CD4-positive, alpha-beta T cell treated with Interleukin-4 for 1 hour (primary cell): ENCODE results near the gene DDX27.
A peak's percentile ranks its signal among the peaks of the same experiment; 100 is the strongest.
"Not testable (repeated sequence)": the region's sequence is repeated elsewhere in the genome, so short reads cannot be mapped to it uniquely, and the experiment has no call there.

Experiments used
- DNase-seq, 2 donors: peaks; one replicate each; pipeline ENCODE4 v3.0.0-alpha.2; 2020 to 2022

Gene DDX27

DNA sequence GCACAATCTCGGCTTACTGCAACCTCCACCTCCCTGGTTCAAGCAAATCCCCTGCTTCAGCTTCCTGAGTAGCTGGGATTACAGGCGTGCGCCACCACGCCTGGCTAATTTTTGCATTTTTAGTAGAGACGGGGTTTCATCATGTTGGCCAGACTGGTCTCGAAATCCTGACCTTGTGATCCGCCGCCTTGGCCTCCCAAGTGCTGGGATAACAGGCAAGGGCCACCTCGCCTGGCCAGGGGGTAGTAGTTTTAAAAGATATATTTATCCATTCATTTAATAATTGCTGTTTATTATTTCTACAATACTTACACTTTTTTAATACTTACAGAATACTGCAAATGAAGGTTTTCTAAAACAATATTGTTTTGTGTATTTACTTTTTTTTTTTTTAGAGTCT lies 15.5 kb upstream of the DDX27 start:
- no peak for DNase-seq

DNA sequence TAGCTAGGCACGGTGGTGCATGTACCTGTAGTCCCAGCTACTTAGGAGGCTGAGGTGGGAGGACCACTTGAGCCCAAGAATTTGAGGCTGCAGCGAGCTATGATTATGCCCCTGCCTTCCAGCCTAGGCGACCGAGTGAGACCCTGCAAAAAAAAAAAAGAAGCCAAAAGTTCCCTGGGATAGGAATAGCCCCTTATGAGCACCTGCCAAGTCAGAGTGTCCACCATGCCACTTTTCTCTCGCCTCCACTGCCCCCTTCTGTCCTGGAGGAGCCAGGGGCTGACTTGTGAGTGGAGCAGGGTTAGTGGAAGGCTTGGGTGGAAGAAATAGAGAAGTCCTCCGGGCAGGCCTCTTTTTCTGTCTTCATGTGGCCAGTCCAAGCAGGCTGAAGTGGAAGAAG lies 12.1 kb upstream of the DDX27 start:
- DNase-seq = no peak

DNA sequence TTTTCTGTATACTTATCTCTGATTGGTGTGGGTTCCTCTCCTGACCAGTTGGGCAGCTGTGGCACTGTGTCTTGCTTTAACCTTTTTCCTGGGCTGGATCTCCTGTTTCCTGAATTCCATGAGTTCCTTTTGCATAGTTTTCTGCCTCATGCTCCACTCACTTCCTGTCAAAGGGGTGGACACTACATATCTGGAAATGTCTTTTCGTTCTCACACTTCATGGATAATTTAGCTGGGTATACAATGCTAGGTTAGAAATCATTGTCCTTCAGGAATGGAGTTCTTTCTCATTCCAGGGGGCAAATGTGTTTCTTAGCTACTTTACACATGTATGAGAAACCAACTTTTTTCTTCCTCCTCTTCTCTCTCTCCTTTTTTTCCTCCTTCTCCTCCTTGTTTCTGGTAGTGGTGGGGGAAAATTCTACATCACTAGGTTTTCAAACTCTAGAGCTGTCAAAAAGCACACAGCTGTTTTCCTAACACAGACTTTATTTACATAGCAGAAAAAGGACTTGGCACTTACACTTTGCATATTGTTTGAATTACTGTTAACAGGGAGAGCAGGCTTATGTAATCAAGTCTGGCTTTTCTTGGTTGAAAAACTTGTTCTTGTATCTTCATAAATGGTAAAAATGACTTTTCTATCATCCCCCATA lies 9.0 kb upstream of the DDX27 start:
- DNase-seq = no peak

DNA sequence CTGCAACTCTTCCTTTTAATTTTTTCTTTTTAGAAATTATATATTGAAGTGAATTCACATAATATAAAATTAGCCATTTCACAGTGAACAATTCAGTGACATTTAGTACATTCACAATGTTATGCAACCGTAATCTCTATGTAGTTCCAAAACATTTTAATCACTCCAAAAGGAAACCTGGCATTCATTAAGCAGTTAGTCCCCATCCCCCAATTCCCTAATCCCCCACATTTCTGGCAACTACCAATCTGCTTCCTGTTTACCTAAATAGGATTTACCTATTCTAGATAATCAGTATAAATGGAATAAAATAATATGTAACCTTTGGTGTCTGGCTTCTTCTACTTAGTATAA lies 8.5 kb upstream of the DDX27 start:
- DNase-seq = no peak

DNA sequence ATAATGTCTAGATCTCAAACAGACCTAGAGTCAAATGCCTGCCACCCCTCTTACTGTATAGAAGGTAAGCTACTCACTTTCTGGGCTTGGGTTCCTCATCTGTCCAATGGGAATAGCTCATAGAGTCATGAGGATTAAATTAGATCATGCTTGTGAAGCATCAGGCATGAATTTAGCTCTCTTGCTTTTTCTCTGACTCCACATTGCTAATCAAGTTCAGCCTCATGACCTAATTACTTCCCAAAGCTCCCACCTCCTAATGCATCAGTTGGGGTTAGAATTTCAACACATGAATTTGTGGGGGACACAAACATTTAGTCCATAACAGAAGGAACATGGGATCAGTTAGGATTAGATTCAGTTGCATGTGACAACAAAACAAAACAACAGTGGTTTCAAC lies 4.6 kb upstream of the DDX27 start:
- DNase-seq = no peak

DNA sequence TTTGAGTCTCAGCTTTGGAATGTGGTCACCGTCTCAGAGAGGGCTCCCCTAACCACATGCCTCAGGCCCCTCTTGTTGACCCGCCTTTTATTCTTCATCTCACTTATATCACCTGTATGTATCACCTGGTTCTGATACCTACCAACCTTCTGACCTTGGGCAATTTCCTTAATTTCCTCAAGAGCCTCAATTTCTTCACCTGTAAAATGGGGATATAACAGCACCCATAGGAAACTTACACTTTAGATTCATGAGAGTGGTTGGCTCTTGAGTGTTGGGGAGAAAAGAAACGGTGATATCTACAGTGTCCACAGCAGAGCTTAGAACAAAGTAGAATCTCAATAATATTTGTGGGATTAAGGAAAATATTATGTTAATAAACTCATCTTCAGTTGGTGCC lies 4.0 kb upstream of the DDX27 start:
- DNase-seq = no peak

DNA sequence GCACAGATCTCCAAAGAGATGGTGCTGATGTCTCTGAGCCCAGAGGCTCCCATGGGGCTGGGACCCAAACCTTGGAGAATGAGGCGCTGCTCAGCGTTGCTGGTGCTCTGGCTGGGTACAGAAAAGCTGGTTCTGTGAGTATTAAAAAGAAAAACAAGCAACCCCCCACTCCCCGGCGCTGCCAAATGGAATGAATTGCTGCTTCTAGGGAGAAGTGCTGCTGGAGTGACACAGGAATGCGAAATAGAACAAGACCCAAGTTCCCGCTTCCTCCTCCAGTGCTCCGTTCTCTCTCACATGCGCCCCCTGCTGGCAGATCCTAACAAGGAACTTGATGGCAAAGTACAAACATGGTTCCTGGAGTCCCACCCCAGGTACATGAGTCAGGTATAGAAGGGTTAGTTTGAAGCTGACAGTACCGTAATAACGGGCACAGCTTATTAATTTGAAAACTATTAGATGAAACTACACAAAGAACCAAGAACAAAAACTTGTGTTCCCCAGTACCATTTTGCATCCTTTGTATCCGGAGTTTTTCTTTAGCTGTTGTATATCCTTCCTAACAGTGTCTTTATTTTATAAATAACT lies 2.1 kb upstream of the DDX27 start:
- peak; percentile 88 to 90 for DNase-seq

DNA sequence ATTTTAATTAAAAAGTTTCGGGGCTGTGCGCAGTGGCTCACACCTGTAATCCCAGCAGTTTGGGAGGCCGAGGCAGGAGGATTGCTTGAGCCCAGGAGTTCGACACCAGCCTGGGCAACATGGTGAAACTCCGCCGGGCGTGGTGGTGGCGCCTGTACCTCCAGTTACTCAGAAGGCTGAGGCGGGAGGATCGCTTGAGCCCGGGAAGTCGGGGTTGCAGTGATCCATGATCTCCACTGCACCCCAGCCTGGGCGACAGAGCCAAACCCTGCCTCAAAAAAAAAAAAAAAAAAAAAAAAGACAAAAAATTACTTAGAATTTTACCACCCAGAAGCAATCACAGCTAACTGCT lies 501 bp upstream of the DDX27 start:
- not testable (repeated sequence) for DNase-seq

DNA sequence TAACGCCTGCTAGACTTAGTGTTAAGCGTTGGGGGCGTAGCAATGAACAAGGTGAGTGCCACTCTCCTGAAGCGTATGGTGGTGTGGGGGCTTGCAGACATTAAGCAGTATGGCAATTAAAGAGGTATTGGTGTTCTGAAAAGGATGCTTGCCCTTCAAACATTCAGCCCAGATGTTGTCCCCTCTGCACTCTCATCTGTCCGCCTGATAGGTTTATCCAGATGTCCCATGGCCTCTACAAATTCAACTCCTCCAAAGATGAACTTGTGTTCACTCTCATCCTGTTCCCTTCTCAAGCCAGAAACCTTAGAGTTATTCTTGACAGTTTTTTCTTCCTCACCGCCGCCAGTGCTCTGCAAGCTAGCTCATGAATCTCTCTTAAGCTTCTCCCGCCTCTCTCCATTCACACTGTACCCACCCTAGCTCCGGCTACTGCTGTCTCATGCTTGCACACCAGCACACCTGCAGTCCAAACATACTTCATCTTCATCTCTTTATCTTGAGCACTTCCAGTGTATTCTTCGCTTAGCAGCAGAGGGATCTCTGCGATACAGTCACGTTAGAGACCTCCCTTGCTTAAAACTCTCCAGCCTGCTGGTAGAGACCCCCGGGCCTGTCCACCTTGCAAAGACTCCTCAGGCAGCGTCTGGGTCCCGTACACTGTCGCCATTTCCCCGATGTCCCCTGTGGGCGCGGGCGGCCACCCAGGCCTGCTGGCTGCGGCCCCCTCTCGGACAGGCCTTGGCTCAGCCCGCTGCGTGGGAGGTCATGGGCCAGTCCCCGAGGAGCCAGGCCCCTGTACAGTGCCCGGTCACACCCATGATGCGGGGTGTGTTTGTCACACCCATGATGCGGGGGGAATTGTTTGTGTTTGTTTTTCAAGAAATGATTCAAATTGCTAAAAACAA lies 962 bp downstream of the DDX27 start:
- no peak for DNase-seq

DNA sequence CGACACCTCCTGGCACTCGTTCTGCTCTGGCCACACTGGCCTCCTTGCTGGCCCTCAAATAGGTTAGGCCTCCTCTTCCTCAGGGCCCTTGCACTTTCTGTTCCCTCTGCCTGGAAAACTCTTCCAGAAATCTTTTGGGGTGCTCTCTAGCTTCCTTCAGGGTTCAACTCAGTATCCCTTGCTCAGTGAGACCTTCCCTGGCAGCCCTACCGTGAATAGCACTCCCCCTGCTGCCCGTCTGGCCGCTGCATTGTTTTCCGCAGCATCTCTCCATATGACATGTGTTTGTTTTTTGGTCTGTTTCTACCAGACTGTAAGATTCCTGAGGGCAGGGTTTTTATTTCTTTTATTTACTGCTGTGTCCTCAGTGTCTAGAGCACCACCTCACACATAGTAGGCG lies 6.7 kb downstream of the DDX27 start:
- DNase-seq = no peak

DNA sequence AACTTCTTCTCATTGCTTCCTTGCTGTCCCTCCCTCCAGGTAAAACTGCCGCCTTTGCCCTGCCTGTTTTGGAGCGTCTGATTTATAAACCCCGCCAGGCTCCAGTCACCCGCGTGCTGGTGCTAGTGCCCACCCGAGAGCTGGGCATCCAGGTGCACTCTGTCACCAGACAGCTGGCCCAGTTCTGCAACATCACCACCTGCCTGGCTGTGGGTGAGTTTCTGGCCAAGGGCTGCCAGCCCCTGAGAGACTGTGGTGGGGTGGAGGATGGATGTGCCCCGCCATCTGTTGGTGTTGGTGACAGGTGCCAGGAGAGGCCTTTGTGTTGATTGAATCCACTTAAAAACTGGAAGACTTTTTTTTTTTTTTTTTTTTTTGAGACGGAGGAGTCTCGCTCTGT lies 9.5 kb downstream of the DDX27 start:
- no peak for DNase-seq

DNA sequence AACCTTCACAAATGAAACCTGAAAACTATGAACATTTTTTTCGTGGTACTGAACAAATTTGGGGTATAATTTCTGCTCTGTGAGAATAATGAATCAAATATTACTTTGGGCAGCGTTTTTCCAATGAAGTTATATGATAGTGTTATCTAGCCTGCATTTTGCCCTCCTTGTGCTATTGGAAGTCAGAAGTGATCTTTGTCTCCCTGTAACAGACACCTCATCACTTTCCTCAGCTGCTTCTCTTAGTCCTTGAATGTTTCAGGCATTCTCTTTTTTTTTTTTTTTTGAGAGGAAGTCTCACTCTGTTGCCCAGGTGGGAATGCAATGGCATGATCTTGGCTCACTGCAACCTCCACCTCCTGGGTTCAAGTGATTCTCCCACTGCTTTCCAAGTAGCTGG lies 10.2 kb downstream of the DDX27 start:
- no peak for DNase-seq

DNA sequence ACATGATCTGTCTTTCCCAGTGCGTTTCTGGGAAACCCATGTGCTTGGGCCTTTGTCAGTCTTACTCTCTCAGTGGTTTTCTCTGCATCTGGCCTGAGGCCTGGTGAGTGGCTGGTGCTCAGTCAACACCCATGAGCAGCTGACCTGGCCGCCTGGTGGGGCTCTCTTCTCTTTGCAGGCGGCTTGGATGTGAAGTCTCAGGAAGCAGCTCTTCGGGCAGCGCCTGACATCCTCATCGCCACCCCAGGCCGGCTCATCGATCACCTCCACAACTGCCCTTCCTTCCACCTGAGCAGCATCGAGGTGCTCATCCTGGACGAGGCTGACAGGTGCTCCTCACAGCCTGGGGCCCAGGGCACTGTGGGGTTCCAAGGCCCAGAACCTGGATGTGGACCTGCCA lies 10.8 kb downstream of the DDX27 start:
- no peak for DNase-seq

DNA sequence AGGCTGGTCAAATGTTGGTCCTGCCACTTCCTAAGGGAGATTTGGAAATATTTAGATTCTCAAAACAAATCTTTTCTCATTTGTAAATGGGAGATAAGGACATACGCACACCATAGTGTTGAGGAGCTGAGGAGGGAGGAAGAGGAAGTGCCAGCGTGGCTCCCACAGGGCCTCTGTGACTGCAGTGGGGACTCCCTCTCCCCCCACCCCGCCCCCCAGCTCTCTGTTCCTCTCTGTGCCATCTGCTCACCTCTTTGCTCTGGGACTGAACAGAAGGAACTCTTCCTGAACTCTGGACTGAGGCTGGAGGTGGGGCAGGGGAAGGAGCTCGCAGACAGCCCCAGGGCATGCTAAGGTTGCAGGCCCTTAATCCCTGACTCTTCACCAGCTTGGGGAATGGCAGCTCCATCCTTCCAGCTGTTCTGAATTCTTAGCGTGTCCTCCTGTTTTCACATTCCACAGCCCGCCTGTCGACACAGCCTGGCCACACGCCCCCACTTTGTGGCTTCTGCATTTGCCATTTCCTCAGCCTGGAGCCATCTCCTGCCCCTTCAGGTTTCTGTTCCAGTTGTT lies 11.4 kb downstream of the DDX27 start:
- peak in 1 of 2 donors; percentile 45 for DNase-seq

DNA sequence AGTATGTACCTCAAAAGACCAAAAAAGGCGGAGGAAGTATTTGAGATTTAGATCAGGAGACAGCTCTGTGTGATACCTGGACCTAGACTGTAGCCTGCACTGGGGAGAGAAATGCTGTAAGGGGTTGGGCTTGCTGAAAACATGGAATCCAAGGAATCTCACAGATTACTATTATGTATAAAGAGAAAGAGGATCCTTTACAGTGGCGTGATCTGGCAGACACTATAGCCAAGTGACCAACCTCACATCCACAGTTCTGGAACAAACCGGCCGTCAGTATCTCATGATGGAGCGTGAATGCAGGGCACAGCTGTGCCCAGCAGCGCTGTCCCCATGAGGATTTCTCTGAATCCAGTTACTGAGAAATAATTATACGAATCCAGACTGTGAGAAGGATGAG lies 12.3 kb downstream of the DDX27 start:
- DNase-seq = no peak

DNA sequence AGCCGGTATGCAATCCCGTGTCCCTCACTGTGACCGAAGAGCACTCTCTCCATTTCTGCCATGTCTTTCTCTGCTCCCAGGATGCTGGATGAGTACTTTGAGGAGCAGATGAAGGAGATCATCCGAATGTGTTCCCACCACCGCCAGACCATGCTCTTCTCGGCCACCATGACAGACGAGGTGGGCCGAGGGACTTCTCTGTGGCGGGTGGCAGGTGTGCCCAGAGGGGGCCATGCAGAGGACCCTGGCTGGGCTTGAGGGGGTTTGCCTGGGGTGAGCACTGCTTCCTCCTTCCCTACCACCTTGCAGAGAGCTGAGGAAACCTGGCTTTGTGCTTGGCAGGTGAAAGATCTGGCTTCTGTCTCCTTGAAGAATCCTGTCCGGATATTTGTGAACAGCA lies 14.0 kb downstream of the DDX27 start:
- DNase-seq = no peak

DNA sequence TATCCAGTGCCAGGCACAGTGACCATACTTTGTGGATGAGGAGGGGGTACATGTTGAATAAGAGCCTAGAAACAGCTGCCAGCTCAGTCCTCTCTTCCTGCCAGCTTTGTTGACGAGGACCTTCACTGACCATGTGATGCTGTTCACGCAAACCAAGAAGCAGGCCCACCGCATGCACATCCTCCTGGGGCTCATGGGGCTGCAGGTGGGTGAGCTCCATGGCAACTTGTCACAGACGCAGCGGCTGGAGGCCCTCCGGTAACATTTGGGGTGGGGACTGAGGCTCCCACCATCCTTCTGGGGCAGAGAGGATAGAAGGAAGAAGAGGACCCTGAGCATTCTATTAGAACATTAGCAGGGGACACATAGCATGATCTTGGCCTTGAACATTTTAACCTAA lies 15.6 kb downstream of the DDX27 start:
- DNase-seq = no peak

DNA sequence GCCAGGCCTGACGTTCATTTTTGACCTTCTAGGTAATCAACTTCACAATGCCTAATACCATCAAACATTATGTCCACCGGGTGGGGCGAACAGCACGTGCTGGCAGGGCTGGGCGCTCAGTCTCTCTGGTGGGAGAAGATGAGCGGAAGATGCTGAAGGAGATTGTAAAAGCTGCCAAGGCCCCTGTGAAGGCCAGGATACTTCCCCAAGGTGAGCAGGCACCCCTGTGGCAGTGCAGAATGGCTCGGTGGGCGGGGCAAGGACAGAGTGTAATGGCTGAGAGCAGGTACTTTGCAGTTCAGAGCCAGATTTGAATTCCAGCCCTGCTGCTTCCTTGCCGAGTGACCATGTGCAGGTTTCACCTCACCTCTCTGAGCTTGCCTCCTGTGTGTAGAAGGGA lies 17.1 kb downstream of the DDX27 start:
- no peak for DNase-seq

DNA sequence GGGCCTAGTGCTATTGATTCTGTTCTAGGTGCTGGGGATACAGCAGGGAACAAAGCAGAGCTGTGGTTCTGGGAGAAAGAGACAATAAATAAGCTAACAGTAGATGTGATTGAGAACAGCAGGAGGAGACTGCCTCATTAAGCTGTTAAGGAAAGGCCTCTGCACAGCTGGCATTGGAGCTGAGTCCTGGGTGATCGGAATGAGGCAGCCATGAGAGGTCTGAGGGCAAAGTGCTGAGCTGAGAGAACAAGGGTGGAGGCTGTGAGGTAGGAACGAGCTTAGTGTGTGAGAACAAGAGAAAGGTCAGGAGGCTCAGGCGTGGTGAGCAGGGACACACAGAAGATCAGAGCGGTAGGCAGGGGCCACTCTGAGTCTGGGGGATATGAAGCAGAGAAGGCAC lies 18.3 kb downstream of the DDX27 start:
- no peak for DNase-seq

DNA sequence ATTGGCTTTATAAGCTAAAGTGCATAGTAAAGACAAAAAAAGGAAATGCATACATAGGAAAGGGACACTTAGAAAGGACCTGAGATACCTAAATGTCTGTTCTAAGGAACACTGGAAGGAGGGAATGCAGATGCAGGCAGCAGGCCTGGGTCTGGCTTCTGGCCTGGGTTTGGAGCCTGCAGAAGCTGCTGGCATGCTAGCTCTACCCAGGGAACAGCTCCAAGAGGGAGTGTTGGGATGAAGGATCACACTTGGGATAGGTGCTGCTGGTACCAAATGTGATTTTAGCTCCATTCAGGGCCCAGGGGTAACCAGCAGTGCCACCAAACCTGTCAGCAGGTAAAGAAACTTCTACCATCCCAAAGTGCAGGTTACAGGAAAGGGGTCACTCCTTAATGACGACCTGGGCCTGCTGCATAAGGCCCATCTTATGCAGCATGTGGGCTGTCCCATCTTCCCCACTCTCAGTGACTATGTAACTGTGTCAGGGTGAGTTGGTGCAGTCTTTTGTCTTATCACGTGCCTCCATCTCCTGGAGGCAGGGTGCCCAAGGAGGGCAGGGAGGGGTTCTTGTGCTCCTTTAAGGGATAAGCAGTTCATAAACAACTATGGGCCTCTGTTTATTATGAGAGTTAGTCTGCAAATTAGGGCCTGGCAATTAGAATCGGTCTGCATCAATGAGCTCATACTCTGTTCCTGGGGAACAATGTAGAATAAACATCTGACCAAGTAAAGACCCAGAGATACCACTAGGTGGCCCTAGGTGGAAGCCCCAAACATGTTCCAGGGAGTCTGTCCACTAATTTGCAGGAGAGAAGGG lies 26.9 kb downstream of the DDX27 start:
- DNase-seq = peak; percentile 26 to 49

DNA sequence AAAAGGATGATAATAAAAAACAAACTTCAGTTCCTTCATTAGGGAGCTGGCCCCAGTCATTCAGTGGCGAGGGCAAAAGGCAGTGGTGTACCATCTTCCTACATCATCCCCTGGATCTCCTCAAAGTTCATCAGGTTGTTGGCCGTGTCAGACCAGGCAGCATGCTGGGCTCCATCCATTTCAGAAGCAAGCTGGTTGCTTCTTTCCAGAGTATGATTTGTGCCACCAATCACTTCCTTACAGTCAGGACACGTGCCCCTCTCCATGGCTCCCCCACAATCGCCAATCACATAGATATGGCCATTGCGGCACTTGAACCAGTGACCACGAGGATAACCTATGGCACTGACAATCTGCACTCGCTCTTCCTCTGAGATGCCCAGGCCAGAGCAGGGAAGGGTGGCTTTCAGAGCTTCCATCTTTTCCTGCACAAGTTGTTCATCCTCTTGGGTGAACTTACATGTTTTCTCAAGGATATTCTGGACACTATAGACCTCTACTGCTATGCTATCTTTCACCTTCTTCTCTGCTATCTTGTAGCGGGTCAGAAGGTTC lies 28.0 kb downstream of the DDX27 start:
- no peak for DNase-seq

DNA sequence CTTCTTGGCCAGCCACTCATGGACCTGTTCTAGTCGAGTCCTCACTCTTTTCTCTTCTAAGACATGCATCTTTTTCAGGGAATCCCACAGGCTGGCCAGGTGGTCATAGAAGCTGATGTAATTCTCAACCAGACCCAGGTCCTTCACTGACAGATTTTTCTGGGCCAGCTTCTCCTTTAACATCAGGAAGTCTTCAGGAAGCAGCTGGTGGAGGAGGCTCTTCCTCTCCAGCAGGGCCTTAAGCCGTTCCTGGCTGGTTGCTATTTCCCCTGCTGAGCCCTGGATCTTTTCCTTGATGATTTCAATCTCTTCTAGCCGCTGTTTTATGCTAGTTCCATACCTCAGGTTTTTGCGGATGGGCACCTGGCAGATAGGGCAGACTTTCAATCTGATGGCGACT lies 28.6 kb downstream of the DDX27 start:
- DNase-seq = no peak

DNA sequence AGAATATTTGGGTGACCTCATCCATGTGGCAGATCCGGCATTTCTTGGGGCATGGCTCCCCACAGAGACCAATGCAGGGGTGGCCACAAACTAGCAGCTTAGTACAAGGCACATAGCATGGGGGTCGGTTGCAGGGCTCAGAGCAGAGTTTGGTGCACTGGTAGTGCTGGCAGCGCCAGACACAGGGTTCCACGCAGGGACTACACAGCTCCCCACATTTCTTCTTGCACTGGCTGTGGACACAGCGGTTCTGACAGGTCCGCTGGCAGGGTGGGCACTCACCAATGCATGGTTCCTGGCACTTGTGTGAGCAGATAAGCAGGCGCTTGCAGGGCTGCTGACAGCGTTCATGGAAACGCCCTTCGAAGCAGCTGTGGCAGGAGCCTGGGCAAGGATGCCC lies 29.1 kb downstream of the DDX27 start:
- no peak for DNase-seq
